ENCODE data around the gene MIPEP.
A peak's percentile ranks its signal among the peaks of the same experiment; 100 is the strongest.

The MIPEP gene

GRCh38 chr13:23741879-23742510 lies 147.2 kb downstream of the MIPEP start:
- Histone ChIP-seq H2BK12ac (ENCODE audit: low read length) (no peak overlapping the region), H2AK5ac (ENCODE audit: low read length) (no peak overlapping the region), H3K14ac (ENCODE audit: low read length) (no peak overlapping the region), H2AFZ (ENCODE audit: insufficient read depth, low read length, poor library complexity) (no peak overlapping the region), H3K4me3 (ENCODE audit: low read depth, low read length) (no peak overlapping the region), H3K4me2 (ENCODE audit: low read length) (no peak overlapping the region), H3K23ac (ENCODE audit: low read length) (no peak overlapping the region), H2BK120ac (ENCODE audit: insufficient read depth, low read length, poor library complexity) (no peak overlapping the region), H4K8ac (ENCODE audit: low read depth, low read length) (no peak overlapping the region), H3K27me3 (ENCODE audit: insufficient read depth, low read length) (no peaks in the 10 kb centered on the region), H4K91ac (ENCODE audit: low read depth, low read length) (no peak overlapping the region), H3K79me2 (ENCODE audit: control insufficient read depth, insufficient read depth, low read length, poor library complexity) (no peaks in the 10 kb centered on the region), H3K9ac (ENCODE audit: low read length) (no peak overlapping the region), H3K79me1 (ENCODE audit: low read length) (no peaks in the 10 kb centered on the region), H3K36me3 (ENCODE audit: control insufficient read depth in 1 of 2, insufficient read depth in 2 of 2, low read length in 2 of 2) (no peaks in the 10 kb centered on the region), H3K4ac (ENCODE audit: low read depth, low read length) (no peak overlapping the region), H4K12ac (ENCODE audit: low read depth, low read length) (no peak overlapping the region), H3K18ac (ENCODE audit: low read length) (no peak overlapping the region), H3K4me1 (ENCODE audit: control insufficient read depth in 1 of 2, insufficient read depth in 2 of 2, low read length in 2 of 2) (peaks cover 0 to 3% of the 10 kb centered on the region in 2 experiments), H2BK5ac (ENCODE audit: low read depth, low read length, poor library complexity) (no peak overlapping the region), H3K27ac (ENCODE audit: low read depth, low read length) (no peak overlapping the region), H3K9me3 (ENCODE audit: insufficient read depth, low read depth, low read length) (no peaks in the 10 kb centered on the region)
- DNase-seq: peak in 1 of 2 donors; percentile 37
- WGBS (ENCODE audit: extremely low coverage, insufficient coverage, insufficient read length): no CpG with 5 or more reads among the region's 4 CpGs

GRCh38 chr13:23740002-23740401 lies 149.2 kb downstream of the MIPEP start:
- H3K4me3 ChIP-seq (ENCODE audit: low read depth, low read length): no peak overlapping the region
- H3K4ac ChIP-seq (ENCODE audit: low read depth, low read length): no peak overlapping the region

GRCh38 chr13:23739596-23739995 lies 149.6 kb downstream of the MIPEP start:
- no peak for DNase-seq
- H3K27ac ChIP-seq (ENCODE audit: low read depth, low read length): no peak overlapping the region
- no peak overlapping the region for H3K4me2 ChIP-seq (ENCODE audit: low read length)
- H3K79me1 ChIP-seq (ENCODE audit: low read length): no peaks in the 10 kb centered on the region
- no peak overlapping the region for H2BK12ac ChIP-seq (ENCODE audit: low read length)
- H2BK120ac ChIP-seq (ENCODE audit: insufficient read depth, low read length, poor library complexity): no peak overlapping the region
- H3K18ac ChIP-seq (ENCODE audit: low read length): no peak overlapping the region
- no peaks in the 10 kb centered on the region for H3K27me3 ChIP-seq (ENCODE audit: insufficient read depth, low read length)
- H3K9me3 ChIP-seq (ENCODE audit: insufficient read depth, low read depth, low read length): no peaks in the 10 kb centered on the region
- H4K8ac ChIP-seq (ENCODE audit: low read depth, low read length): no peak overlapping the region
- H2AFZ ChIP-seq (ENCODE audit: insufficient read depth, low read length, poor library complexity): no peak overlapping the region
- no peak overlapping the region for H2AK5ac ChIP-seq (ENCODE audit: low read length)
- H3K9ac ChIP-seq (ENCODE audit: low read length): no peak overlapping the region
- WGBS (ENCODE audit: extremely low coverage, insufficient coverage, insufficient read length): no CpG with 5 or more reads among the region's 3 CpGs
- no peak overlapping the region for H3K23ac ChIP-seq (ENCODE audit: low read length)
- no peak overlapping the region for H3K4me3 ChIP-seq (ENCODE audit: low read depth, low read length)
- H4K91ac ChIP-seq (ENCODE audit: low read depth, low read length): peak overlapping the region; percentile 3
- no peak overlapping the region for H2BK5ac ChIP-seq (ENCODE audit: low read depth, low read length, poor library complexity)
- H3K79me2 ChIP-seq (ENCODE audit: control insufficient read depth, insufficient read depth, low read length, poor library complexity): no peaks in the 10 kb centered on the region
- H3K14ac ChIP-seq (ENCODE audit: low read length): no peak overlapping the region
- H4K12ac ChIP-seq (ENCODE audit: low read depth, low read length): no peak overlapping the region
- peaks cover 0 to 3% of the 10 kb centered on the region in 2 experiments for H3K4me1 ChIP-seq (ENCODE audit: control insufficient read depth in 1 of 2, insufficient read depth in 2 of 2, low read length in 2 of 2)
- H3K4ac ChIP-seq (ENCODE audit: low read depth, low read length): no peak overlapping the region
- H3K36me3 ChIP-seq (ENCODE audit: control insufficient read depth in 1 of 2, insufficient read depth in 2 of 2, low read length in 2 of 2): no peaks in the 10 kb centered on the region

More at GRCh38 chr13:23740002-23740401, 149.2 kb downstream of the MIPEP start:
- Histone ChIP-seq H4K8ac (ENCODE audit: low read depth, low read length) (no peak overlapping the region), H3K9me3 (ENCODE audit: insufficient read depth, low read depth, low read length) (no peaks in the 10 kb centered on the region), H3K79me2 (ENCODE audit: control insufficient read depth, insufficient read depth, low read length, poor library complexity) (no peaks in the 10 kb centered on the region), H3K23ac (ENCODE audit: low read length) (no peak overlapping the region), H3K36me3 (ENCODE audit: control insufficient read depth in 1 of 2, insufficient read depth in 2 of 2, low read length in 2 of 2) (no peaks in the 10 kb centered on the region), H3K9ac (ENCODE audit: low read length) (no peak overlapping the region), H3K27me3 (ENCODE audit: insufficient read depth, low read length) (no peaks in the 10 kb centered on the region), H3K14ac (ENCODE audit: low read length) (no peak overlapping the region), H3K79me1 (ENCODE audit: low read length) (no peaks in the 10 kb centered on the region), H3K18ac (ENCODE audit: low read length) (no peak overlapping the region), H2BK12ac (ENCODE audit: low read length) (no peak overlapping the region), H2BK120ac (ENCODE audit: insufficient read depth, low read length, poor library complexity) (no peak overlapping the region), H2AFZ (ENCODE audit: insufficient read depth, low read length, poor library complexity) (no peak overlapping the region), H2BK5ac (ENCODE audit: low read depth, low read length, poor library complexity) (no peak overlapping the region), H4K12ac (ENCODE audit: low read depth, low read length) (no peak overlapping the region), H3K27ac (ENCODE audit: low read depth, low read length) (no peak overlapping the region), H3K4me2 (ENCODE audit: low read length) (no peak overlapping the region), H4K91ac (ENCODE audit: low read depth, low read length) (no peak overlapping the region), H3K4me1 (ENCODE audit: control insufficient read depth in 1 of 2, insufficient read depth in 2 of 2, low read length in 2 of 2) (peaks cover 0 to 3% of the 10 kb centered on the region in 2 experiments), H2AK5ac (ENCODE audit: low read length) (no peak overlapping the region)
- DNase-seq: no peak
- no CpG with 5 or more reads among the region's 4 CpGs for WGBS (ENCODE audit: extremely low coverage, insufficient coverage, insufficient read length)

GRCh38 chr13:23736541-23736940 lies 152.7 kb downstream of the MIPEP start:
- no CpG with 5 or more reads among the region's 5 CpGs for WGBS (ENCODE audit: extremely low coverage, insufficient coverage, insufficient read length)
- Histone ChIP-seq H3K4me1 (ENCODE audit: control insufficient read depth in 1 of 2, insufficient read depth in 2 of 2, low read length in 2 of 2) (peaks cover 0 to 3% of the 10 kb centered on the region in 2 experiments), H2BK120ac (ENCODE audit: insufficient read depth, low read length, poor library complexity) (no peak overlapping the region), H3K4ac (ENCODE audit: low read depth, low read length) (no peak overlapping the region), H3K27ac (ENCODE audit: low read depth, low read length) (no peak overlapping the region), H3K79me1 (ENCODE audit: low read length) (no peaks in the 10 kb centered on the region), H3K36me3 (ENCODE audit: control insufficient read depth in 1 of 2, insufficient read depth in 2 of 2, low read length in 2 of 2) (peaks cover 0 to 1% of the 10 kb centered on the region in 2 experiments), H3K4me3 (ENCODE audit: low read depth, low read length) (no peak overlapping the region), H2AK5ac (ENCODE audit: low read length) (no peak overlapping the region), H3K4me2 (ENCODE audit: low read length) (no peak overlapping the region), H3K23ac (ENCODE audit: low read length) (no peak overlapping the region), H3K27me3 (ENCODE audit: insufficient read depth, low read length) (no peaks in the 10 kb centered on the region), H3K14ac (ENCODE audit: low read length) (no peak overlapping the region), H4K8ac (ENCODE audit: low read depth, low read length) (no peak overlapping the region), H2AFZ (ENCODE audit: insufficient read depth, low read length, poor library complexity) (no peak overlapping the region), H3K9me3 (ENCODE audit: insufficient read depth, low read depth, low read length) (no peaks in the 10 kb centered on the region), H3K18ac (ENCODE audit: low read length) (no peak overlapping the region), H2BK12ac (ENCODE audit: low read length) (no peak overlapping the region), H3K9ac (ENCODE audit: low read length) (no peak overlapping the region), H4K12ac (ENCODE audit: low read depth, low read length) (no peak overlapping the region), H4K91ac (ENCODE audit: low read depth, low read length) (no peak overlapping the region), H3K79me2 (ENCODE audit: control insufficient read depth, insufficient read depth, low read length, poor library complexity) (no peaks in the 10 kb centered on the region), H2BK5ac (ENCODE audit: low read depth, low read length, poor library complexity) (no peak overlapping the region)
- DNase-seq: no peak

Data from trophoblast cell (in vitro differentiated cells and primary cell).